SK-N-MC (cell line): ENCODE measurements around the gene DCDC2.

Experiments
- EZH2 ChIP-seq: fragments of 200-600 bp; sonication (generic); IDR thresholded peaks from one replicate; pipeline ENCODE4 v1.6.1; 2017; ENCODE audit warnings: antibody characterized with exemption
- FOXP2 ChIP-seq: optimal IDR thresholded peaks from 2 replicates; pipeline ENCODE3; 2011; ENCODE audit warnings: mild to moderate bottlenecking, moderate library complexity; ENCODE audit not compliant: insufficient read depth; ENCODE audit errors: extremely low read length, control extremely low read depth
- POLR2AphosphoS5 ChIP-seq: IDR thresholded peaks from 2 replicates; pipeline ENCODE4 v1.6.1; 2012; ENCODE audit warnings: mild to moderate bottlenecking, low read depth, low read length, borderline replicate concordance

- TF ChIP-seq POLR2AphosphoS5 (no peak), EZH2 (no peak), FOXP2 (no peak)
These were observed 129.1 kb downstream of the DCDC2 start for GRCh38 chr6:24228681-24229255.
